GM19351 (cell line): ENCODE data around the gene CDHR2.

Experiments
- ATAC-seq: cut with Tn5 transposase; IDR thresholded peaks from one replicate; pipeline ENCODE4 v1.9.1; 2021; ENCODE audit warnings: mild to moderate bottlenecking, moderate library complexity; ENCODE audit not compliant: unreplicated experiment

The CDHR2 gene

GRCh38 chr5:176548967-176549444, at the start of gene CDHR2:
Gene CDHR2, plus strand, starts transcription at chr5:176549342. Its CDS starts 16,011 bp downstream, at chr5:176565353.
- ATAC-seq: no peak

GRCh38 chr5:176500511-176500910, 48.6 kb upstream of the CDHR2 start:
- ATAC-seq: no peak

GRCh38 chr5:176501333-176501732, 47.8 kb upstream of the CDHR2 start:
- ATAC-seq: no peak

- no peak for ATAC-seq
Observed at GRCh38 chr5:176503496-176503895, 45.6 kb upstream of the CDHR2 start.

- no peak for ATAC-seq
Observed at GRCh38 chr5:176507911-176508310, 41.2 kb upstream of the CDHR2 start.

GRCh38 chr5:176508603-176509002, 40.5 kb upstream of the CDHR2 start:
- no peak for ATAC-seq

- ATAC-seq: no peak
Observed at GRCh38 chr5:176513788-176514187, 35.4 kb upstream of the CDHR2 start.

GRCh38 chr5:176514244-176514950, 34.7 kb upstream of the CDHR2 start:
- ATAC-seq: no peak

GRCh38 chr5:176515396-176515795, 33.7 kb upstream of the CDHR2 start:
- ATAC-seq: no peak

- no peak for ATAC-seq
Observed at GRCh38 chr5:176517053-176517661, 32.0 kb upstream of the CDHR2 start.

- ATAC-seq: no peak
Observed at GRCh38 chr5:176519810-176520720, 29.1 kb upstream of the CDHR2 start.

GRCh38 chr5:176521286-176521685, 27.9 kb upstream of the CDHR2 start:
- no peak for ATAC-seq

- ATAC-seq: no peak
Observed at GRCh38 chr5:176521699-176522263, 27.4 kb upstream of the CDHR2 start.

- no peak for ATAC-seq
Observed at GRCh38 chr5:176524138-176524537, 25.0 kb upstream of the CDHR2 start.

GRCh38 chr5:176524987-176525386, 24.2 kb upstream of the CDHR2 start:
- ATAC-seq: no peak

- no peak for ATAC-seq
Observed at GRCh38 chr5:176525677-176526076, 23.5 kb upstream of the CDHR2 start.

GRCh38 chr5:176526462-176526861, 22.7 kb upstream of the CDHR2 start:
- no peak for ATAC-seq

GRCh38 chr5:176527246-176528222, 21.6 kb upstream of the CDHR2 start:
- no peak for ATAC-seq

GRCh38 chr5:176528301-176528700, 20.8 kb upstream of the CDHR2 start:
- ATAC-seq: no peak

GRCh38 chr5:176528761-176529115, 20.4 kb upstream of the CDHR2 start:
- ATAC-seq: no peak
